ENCODE measurements around the gene NCLN. TPM values are rescaled to one million over a fixed set of nuclear protein-coding genes. Genes with fewer than 3 reads are reported as not detected.

Gene NCLN, protein sequence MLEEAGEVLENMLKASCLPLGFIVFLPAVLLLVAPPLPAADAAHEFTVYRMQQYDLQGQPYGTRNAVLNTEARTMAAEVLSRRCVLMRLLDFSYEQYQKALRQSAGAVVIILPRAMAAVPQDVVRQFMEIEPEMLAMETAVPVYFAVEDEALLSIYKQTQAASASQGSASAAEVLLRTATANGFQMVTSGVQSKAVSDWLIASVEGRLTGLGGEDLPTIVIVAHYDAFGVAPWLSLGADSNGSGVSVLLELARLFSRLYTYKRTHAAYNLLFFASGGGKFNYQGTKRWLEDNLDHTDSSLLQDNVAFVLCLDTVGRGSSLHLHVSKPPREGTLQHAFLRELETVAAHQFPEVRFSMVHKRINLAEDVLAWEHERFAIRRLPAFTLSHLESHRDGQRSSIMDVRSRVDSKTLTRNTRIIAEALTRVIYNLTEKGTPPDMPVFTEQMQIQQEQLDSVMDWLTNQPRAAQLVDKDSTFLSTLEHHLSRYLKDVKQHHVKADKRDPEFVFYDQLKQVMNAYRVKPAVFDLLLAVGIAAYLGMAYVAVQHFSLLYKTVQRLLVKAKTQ
- 67.6 and 74.6 TPM in 2 replicates for total RNA-seq (2014; rRNA removed; shearing (Covaris generic))

DNA sequence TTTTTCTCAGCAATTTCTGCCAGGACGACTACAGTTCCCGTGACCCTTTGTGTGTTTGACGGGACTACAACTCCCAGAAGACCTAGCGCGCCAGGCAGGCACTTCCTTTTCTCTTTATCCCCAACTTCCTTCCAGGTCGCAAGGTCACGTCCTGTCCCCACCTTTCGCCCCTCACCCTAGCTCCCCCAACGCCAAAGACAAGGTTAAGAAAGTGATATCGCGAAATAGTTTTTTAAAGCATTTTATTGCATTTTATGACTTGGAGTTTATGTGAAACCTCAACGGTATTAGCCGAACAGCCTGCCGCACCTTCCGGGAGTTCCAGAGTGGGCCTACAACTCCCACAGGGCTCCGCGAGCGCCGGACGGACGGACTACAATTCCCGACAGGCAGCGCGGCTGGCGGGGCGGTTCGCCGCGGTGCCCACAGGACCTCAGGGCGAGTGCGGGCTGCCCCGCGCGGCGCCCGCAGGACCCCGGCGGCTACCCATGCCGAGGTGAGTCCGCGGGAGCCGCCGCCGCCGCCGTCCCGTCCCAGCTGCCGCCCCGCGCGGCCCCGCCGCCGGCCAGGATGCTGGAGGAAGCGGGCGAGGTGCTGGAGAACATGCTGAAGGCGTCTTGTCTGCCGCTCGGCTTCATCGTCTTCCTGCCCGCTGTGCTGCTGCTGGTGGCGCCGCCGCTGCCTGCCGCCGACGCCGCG is at the start of gene NCLN:
TSS of gene NCLN (plus strand) at position 470 of the 699 bp plus-strand sequence. CDS start at position 571, 101 bp downstream.
- peak; percentile 98 for DNase-seq (ENCODE audit: low spot score)

DNA sequence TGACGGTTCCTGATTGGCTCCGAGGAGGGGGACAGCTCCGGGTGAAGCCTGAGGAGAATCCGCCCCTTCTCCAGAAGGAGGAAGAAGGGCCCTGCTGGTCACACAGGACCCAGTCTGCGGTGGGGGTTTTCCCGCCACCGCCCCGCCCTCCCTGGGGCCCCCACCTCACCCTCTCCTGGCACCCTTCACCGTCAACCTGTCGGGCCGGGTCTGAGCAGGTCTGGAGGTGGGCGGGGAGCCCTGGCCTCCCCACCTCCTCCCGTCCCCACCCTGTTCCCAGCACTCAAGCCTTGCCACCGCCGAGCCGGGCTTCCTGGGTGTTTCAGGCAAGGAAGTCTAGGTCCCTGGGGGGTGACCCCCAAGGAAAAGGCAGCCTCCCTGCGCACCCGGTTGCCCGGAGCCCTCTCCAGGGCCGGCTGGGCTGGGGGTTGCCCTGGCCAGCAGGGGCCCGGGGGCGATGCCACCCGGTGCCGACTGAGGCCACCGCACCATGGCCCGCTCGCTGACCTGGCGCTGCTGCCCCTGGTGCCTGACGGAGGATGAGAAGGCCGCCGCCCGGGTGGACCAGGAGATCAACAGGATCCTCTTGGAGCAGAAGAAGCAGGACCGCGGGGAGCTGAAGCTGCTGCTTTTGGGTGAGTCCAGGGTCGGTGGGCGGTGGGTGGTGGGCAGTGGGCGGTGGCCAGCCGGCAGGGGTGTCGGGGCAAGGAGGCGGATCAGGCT is 49.6 kb upstream of the NCLN start, which contains the start of gene GNA15:
TSS of gene GNA15 (plus strand) at position 73 of the 723 bp plus-strand sequence. CDS start at position 491, 418 bp downstream.
- no peak for DNase-seq (ENCODE audit: low spot score)

DNA sequence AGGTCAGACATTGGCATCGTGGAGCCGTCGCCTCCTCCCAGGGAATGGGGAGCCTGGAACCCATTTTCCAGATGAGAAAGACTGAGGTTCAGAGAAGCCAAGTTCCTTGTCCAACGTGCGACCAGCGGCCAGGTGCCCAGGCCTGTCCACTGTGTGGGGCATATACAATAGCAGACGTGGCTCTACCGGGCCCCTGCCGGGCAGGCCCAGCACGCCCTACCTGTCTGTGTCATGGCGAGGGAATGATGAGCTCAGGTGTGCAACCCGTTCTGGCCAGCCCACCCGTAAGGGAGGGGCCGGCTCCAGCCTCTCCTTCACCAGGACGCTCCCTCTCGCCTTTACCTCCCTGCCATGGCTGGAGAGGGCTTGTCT is 49.1 kb upstream of the NCLN start:
- DNase-seq (ENCODE audit: low spot score) = no peak

DNA sequence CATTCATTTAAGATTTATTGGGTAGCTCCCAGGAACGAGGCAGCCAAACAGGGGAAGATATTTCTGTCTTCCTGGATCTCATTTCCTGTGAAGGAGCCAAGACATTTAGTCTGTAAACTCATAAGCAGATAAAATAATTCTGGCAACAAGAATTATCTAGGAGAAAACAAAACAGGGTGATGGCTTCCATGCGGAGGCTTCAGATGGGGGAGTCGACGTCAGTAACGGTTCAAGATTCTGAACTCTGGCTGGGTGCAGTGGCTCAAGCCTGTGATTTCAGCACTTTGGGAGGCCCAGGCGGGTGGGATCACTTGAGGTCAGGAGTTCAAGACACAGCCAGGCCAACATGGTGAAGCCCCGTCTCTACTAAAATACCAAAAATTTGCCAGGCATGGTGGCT is 48.6 kb upstream of the NCLN start:
- no peak for DNase-seq (ENCODE audit: low spot score)

DNA sequence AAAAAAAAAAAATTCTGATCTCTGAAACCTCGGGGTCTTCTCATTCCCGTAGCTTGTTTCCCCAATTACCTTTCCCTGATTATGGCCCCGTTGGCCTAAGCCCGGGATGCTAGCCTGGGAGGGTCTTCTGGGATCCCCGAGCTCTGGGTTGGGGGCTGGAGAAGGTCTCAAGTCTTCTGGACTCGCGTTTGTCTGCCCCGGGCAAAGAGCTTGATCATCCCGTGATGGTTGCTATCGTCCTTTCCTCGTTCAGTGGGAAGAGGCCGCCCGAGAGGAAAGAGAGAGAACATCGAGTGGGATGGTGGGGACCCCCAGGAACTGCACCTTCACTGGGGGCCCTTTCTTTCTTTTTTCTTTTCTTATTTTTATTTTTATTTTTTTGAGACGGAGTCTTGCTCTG is 47.5 kb upstream of the NCLN start:
- no peak for DNase-seq (ENCODE audit: low spot score)

DNA sequence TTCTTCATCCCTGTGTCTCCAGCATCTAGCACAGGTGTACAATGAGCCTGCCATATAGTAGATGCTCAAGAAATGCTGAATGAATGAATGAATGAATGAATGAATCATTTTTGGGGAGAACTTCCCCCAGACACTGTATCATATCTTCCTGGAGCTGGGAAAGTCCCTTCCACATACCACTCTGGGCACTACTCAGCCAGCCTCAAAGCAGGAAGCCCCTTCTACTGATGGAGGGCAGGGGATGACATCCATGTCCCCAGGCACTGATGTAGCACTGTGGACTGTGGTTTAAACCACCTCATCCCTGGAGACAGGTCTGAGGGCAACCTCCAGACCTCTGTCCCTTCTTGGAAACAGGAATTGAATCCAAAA is 45.1 kb upstream of the NCLN start:
- no peak for DNase-seq (ENCODE audit: low spot score)

DNA sequence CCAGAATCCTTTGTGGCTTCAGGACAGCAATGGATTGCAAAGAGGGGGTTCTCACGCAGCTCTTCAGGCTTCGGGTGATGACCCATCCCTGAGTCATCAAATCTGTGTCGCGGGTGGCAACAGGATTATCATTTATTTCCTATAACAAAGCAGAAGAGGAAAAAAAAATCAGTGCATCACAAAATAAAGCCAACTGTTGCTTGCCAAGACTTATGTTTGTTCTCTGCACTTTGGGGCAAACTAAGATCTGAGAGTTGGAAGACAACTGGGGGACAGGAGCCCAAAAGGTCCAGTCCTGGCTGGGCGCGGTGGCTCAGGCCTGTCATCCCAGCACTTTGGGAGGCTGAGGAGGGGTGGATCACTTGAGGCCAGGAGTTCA is 43.4 kb upstream of the NCLN start:
- DNase-seq (ENCODE audit: low spot score) = peak; percentile 93

DNA sequence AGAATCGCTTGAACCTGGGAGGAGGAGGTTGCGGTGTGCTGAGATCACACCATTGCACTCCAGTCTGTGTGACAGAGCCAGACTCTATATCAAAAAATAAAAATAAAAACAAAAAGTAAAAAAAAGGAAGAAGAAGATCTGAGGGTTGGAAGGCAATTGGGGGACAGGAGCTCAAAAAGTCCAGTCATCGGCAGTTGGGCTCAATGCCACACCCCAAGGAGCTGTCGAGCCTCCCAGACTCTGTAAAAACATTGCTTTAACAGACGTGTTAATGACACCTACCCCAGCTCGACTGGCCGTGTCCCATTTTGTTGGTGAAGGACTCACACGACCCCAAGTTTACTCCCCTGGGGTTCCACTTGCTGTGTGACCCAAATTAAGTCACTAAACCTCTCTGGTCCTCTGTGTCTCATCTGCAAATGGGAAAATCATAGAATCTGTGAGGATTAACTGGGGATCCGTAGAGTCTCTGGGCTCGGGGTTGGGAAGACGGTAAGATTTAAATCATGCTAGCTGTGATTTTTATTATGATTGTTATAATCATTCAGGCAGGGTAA is 42.9 kb upstream of the NCLN start:
- peak; percentile 44 for DNase-seq (ENCODE audit: low spot score)

DNA sequence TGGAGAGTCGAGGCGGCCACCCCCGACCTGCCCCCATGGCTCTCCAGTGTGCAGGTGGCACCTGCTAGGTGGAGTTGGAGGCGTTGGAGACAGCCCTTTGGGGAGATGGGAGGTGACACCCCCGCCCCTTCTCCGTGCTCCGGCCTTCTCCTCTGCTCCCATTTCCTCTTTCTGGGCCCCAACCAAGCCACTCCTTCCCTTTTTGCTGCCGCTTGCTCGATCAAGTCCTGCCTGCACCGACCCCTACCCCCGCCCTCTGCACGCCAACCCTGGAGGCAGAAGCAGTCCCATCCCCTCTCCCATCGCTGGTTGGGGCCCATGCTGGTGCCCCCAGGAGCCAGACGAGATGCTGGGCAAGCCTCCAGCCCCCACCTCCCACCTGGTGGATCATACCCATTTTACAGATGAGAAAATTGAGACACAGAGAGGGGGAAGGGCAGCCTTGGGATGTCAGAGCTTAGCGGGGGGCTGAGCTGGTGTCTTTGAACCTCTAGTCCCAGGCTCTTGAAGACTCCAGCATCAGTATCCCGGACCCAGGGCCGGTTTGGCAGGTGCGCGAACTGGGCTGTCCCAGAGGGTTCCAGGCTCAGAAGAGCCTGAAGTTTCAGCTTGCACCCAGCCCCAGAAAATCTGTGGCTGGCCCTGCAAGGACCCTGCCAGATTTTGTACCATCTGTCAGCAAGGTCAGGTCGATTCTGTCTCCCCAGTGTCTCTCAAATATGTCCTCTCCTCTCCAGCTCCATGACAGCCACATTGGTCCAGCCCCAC is 39.6 kb upstream of the NCLN start:
- DNase-seq (ENCODE audit: low spot score) = no peak

DNA sequence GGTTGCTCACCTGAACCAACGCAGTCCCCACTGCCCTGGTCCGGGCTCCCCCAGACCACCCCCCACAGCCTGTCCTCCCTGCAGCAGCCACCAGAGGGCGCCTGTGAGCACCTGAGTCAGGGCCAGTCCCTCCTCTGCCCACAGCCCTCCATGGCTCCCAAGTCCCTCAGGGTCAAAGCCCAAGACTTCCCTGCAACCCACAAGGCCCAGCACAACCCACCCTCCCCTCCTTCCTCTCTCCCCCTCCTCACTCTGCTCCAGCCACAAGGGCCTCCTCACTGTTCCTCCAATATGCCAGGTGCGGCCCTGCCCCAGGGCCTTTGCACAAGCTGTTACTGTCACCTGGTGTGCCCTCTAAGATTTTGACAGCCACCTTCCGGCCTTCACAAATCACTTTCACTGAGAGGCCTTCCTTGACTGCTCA is 39.0 kb upstream of the NCLN start:
- DNase-seq (ENCODE audit: low spot score) = no peak

DNA sequence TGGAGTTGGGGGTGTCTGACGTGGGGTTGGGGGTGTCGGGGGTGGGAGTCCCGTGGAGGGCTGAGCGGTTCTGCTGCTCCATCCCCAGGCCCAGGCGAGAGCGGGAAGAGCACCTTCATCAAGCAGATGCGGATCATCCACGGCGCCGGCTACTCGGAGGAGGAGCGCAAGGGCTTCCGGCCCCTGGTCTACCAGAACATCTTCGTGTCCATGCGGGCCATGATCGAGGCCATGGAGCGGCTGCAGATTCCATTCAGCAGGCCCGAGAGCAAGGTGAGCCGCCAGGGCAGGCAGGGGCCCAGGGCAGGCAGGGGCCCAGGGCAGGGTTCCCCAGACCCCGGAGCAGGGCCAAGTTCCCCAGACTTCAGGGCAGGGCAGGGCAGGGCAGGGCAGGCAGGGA is 37.2 kb upstream of the NCLN start:
- no peak for DNase-seq (ENCODE audit: low spot score)

DNA sequence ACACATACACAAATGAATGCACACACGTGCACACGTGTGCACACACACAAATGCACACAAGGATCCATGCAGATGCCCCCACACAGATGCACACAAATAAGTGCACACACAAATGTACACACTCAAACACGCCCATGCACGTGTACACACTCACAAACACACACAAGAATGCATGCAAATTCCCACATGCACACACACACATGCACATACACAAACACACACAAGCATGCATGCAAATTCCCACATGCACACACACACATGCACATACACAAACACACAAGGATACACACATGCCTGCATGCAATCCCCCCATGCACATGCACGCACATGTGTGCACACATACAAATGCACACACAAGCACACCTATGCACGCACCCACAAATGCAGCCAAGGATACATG is 36.6 kb upstream of the NCLN start:
- no peak for DNase-seq (ENCODE audit: low spot score)

DNA sequence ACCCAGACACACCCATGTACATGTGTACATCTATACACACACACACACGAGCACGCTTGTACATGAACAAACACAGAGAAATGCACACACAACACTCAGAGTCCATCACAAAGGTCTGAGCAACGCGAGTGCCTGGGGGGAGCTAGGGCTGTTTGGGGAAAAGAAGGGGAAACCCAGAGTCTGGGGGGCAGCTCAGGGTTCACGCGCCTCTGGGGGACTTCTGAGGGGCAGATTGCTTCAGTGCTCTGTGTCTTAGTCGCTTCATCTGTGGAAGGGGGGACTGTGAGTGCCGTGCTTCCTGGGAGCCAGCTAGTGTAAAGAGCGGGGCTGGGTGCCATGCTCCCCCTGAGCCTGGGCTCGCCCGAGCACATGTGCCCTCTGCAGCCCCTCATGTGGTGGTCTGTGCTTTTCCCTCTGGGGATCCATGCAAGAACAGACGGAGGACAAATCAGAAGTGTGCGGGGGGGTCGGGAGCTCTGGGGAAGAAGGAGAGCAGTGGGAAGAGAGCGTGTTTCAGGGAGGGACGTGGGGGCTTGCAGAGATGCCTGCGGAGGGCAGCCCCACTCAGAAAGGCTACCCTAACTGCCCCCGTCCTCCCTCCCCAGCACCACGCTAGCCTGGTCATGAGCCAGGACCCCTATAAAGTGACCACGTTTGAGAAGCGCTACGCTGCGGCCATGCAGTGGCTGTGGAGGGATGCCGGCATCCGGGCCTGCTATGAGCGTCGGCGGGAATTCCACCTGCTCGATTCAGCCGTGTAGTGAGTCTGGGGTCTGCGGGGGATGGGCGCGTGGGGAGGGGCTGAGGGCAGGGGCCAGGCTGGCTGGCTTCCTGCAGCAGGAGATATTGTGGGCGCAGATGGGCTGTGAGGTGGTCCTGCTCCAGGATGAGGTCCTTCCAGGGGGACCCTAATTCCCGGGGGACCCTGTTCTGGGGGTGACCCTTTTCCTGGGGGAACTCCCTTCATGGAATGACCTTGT is 35.9 kb upstream of the NCLN start:
- DNase-seq (ENCODE audit: low spot score) = no peak

DNA sequence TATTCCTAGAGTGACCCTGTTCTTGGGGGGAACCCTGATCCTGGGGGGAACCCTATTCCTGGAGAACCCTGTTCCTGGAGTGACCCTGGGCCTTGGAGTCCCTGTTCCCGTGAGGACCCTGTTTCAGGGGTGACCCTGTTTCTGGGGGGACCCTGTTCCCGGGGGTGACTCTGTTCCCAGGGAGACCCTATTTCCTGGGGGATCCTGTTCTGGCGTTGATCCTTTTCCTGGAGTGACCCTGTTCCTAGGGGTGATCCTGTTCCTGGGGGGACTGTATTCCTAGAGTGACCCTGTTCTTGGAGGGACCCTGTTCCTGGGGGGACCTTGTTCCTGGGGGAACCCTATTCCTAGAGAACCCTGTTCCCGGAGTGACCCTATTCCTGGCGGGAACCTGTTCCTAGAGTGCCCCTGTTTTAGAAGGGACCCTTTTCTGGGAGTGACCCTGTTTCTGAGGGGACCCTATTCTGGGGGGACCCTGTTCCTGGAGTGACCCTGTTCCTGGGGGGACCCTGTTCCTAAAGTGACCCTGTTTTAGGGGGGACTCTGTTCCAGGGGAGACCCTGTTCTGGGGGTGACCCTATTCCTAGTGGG is 34.9 kb upstream of the NCLN start:
- no peak for DNase-seq (ENCODE audit: low spot score)

DNA sequence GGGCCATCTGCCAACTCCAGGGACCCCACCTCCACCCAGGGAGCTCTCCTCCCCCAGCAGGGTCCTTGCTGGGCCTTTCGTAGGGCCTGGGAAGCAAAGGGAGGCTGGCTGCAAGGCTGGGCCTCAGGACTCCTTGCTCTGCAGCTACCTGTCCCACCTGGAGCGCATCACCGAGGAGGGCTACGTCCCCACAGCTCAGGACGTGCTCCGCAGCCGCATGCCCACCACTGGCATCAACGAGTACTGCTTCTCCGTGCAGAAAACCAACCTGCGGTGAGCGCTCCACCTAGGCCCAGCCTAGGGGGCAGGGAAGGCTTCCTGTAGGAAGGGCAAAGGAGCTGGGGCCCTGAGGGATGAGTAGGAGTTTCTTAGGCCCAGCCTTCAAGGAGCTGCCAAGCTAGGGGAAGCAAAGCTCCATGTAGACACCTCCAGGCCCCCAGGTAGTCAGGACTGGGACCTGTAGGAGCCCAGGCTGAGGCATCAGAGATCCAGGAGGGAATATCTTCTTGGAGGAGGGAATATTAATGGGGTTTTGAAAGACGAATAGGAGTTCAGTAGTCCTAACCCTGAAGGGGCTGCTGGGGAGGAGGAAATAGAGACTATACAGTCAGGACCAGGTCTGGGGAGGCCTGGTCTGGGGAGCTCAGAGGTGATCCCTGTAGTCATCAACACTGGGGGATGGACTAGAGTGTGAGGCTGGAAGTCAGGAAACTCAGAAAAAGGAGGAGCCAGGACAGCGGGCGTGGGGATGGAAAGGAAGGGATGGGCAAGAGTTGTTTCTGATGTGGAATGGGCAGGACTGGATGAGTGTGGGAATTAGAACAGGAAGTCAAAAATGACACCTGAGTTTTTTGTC is 33.9 kb upstream of the NCLN start:
- peak; percentile 38 for DNase-seq (ENCODE audit: low spot score)

DNA sequence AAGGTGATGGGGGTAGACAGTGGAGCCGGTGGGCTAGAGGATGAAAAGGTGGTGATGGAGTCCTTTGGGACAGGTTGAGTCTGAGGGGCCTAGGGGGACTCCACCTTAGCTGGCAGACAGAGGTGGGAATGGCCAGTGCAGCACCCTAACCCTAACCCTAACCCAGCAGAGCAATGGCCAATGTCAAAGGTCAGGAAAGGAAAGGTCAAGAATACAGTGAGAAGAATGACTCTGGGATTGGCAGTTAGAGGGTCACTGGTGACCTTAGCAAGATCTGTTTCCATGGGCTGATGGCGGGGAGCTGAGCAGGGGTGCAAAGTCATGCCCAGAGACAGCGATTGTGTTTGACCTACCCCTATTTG is 33.3 kb upstream of the NCLN start:
- no peak for DNase-seq (ENCODE audit: low spot score)

DNA sequence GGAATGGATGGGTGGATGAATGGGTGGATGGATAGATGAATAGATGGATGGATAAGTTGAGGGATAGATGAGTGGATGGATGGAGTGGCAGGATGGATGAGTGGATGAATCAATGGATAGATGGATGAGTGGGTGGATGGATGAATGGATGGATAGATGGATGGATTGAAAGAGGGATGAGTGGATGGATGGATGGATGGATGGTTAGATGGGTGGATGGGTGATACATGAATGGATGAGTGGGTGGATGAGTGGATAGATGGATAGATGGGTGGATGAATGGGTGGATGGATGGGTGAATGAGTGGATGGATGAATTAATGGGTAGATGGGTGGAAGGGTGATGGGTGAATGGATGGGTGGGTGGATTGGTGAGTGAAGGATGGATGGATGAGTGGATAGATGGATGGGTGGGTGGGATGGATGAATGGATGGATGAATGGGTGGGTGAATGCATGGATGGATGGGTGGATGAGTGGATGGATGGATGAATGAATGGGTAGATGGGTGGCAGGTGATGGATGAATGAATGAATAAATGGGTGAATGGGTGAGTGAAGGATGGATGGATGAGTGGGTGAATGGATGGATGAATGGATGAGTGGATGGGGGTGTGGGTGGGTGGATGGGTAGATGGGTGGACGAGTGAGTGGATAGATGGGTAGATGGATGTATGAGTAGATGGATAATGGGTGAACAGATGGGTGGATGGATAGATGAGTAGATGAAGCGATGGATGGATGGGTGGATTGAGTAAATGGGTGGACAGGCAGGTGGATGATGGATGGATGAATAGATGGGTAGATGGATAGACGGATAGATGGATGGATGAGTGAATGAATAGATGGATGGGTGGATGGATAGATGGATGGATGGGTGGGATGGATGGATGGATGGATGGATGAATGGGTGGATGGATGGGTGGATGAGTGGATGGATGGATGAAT is 32.2 kb upstream of the NCLN start:
- no peak for DNase-seq (ENCODE audit: low spot score)

Measured in A172 (cell line).